NCI-H1694 treated with DMSO at 0.1 percent for 48 hours (cell line): ENCODE measurements around the gene SHROOM3.

Experiments
- DNase-seq: peaks from one replicate; lab custom pipeline; 2025; lab: John Stamatoyannopoulos, UW

The SHROOM3 gene

GRCh38 chr4:76570141-76570973, 135.3 kb downstream of the SHROOM3 start:
- DNase-seq, result no peak

DNA sequence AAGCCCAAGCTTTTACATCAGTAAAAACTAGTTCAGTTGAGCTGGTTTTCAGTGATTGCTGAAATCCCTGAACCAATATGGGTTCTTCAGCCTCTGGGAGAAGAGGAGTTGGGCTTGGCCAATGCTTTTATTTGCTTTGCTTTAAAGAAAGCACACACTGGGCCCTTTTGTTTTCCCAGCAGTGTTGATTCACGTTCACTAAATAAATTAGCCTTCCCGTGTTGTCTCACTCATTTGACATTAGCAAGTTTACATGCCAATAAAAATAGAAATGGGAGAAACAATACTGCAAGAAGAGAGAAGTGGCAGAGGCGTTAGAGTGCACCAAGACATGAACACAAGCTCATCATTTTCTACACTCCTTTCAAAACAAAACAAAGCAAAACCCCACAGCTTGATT, 136.2 kb downstream of the SHROOM3 start:
- no peak for DNase-seq

DNA sequence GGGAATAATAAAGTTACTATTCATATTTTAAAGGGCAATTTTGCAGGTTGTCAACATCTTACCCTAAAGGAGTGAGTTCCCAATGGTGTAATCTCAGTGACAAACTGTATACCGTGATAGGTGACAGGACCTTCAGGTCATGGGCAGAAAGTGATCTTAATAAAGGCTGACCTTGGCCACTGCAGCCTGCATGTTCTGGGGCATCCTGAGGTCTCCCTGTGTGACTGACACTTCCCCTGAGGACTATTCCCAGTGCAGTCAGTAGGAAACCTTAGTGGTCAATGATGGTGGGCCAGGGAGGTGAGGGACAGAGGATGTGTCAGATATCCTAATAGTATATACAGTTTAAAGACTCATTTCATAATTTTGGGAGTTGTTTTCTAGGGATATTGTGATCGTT, 137.2 kb downstream of the SHROOM3 start:
- no peak for DNase-seq

GRCh38 chr4:76576824-76577223, 141.8 kb downstream of the SHROOM3 start:
- DNase-seq, result no peak

DNA sequence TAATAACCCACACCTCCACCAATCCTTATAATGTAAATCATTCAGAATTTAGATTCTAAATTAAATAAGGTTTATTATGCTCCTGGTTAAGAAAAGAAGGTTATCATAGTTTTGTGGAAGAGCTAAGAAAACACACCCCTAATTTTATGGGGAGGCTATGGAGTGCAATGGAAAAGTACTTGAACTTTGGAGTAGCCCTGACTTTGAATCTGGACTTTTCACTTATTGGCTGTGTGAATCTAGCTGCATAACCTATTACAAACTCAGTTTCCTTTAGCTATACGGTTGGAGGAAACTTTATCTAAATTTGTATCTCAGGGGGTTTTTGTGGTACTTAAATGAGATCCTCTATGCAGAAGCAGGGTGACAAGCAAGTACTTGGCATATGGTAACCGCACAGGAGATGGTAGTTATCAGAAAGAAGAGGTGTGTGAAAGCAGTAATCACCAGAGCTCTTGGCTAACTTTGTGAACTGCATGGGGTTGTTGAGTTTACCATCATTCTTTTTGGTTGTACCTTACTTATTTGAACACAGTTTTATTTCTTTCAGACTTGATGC, 143.1 kb downstream of the SHROOM3 start:
- DNase-seq, result no peak

DNA sequence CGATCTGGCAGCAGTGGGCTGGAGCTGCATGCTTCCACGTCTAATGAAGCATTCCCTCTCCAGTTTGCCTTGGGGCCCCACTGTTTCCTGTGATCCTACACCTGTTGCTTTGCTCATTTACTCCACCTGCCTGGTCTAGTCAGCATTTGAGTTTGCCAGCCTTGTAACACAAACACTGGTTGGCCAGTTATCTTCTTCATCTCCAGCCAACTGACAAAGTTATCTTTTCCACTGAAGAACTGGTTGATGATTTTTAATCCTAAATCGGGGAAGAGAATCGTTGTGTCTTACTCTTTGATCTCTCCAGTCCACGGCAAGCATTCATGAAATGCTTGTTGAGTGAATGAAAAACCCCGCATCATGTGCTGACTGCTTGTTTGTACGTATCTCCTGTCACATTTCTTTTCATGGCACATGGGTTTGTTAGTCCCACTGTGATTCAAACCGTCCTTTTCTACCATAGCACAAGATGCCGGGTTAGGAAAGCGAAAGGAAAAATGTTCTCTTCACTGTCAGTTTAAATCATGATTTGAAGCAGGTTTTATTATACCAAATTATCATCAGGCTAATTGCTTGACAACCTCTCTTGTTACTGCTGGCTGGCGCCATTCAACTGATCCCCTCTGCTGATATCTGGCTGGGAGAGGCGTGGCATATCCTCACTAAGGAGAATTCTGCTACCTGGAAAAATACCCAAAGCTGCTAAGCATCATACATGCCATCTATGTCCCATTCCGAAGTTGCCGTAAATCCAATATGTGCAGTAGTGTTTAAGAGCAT, 144.8 kb downstream of the SHROOM3 start:
- DNase-seq, result no peak

DNA sequence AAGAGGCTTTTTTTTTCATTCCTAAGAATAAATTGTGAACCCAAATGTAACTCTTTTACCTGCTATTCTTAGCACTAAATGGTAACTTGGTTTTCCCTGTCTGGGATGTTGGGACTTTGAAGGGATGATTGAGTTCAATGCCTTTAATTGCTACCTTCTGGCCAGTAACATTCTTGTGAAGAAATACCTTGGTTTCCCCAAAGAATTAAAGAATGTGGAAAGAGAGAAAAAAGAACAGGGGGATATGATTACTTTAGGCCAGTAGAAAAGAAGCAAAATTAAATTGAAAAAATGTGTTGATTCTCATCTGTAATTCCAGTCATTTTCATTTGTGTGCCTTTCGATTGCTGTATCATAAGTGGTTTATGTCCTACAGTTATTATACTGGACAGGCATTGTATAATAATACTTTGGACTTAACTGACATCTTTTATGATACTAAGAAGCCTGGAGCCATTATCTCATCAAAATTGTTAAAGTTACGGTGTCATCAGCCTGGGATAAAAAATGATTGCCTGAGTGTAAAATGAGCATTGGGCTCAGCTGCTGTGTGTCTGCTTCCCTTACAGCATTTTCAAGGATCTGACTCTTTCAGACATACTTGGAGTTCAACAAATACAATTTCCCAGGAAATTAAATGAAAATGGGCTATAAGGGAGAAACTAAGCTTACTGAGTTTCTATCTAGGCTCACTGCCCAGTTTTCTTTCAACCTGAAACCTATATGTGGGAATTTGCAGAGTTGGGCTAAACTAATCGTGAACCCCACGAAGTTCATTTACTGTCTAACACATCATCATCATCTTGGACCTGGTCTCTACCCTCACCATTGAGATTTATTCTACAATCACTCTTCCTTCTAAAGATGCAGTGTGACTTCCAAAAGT, 146.3 kb downstream of the SHROOM3 start:
- no peak for DNase-seq

DNA sequence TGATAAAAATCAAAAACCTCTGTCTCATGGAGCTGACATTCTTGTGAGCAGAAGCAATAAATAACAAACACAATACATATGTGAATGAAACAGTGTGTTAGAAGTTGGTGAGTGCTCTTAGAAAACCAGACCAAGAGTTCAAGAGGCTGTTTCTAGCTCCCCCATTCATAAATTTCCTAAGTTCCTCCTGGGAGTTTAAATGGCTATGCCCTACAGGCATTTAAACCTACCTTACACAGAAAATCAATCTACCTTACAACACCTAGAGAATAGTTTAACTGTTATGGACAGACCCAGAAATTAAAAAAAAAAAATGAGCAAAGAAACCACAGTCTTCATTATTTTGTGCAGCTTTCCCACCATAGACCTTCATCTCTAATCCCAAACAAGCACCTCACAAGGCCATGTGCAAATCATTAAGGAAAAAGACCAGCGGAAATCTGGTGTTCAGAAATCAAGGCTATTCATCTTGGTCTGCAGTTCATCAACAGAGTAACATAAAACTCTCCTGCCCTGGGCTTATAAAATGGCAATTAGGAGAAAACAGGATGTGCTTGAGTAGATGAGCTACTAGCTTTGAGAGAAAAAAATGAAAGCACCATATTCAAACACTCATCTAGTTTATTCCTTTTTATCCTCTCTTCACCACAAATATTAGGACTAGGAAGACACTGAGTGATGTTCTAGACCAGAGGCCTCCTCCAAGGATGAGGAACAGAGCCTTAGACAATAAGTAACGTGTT, 147.2 kb downstream of the SHROOM3 start:
- DNase-seq, result no peak

- DNase-seq, result no peak
Observed at GRCh38 chr4:76582817-76583087, 147.7 kb downstream of the SHROOM3 start.

GRCh38 chr4:76584241-76585152, 149.5 kb downstream of the SHROOM3 start:
- DNase-seq, result no peak

GRCh38 chr4:76585272-76585671, 150.2 kb downstream of the SHROOM3 start:
- no peak for DNase-seq

DNA sequence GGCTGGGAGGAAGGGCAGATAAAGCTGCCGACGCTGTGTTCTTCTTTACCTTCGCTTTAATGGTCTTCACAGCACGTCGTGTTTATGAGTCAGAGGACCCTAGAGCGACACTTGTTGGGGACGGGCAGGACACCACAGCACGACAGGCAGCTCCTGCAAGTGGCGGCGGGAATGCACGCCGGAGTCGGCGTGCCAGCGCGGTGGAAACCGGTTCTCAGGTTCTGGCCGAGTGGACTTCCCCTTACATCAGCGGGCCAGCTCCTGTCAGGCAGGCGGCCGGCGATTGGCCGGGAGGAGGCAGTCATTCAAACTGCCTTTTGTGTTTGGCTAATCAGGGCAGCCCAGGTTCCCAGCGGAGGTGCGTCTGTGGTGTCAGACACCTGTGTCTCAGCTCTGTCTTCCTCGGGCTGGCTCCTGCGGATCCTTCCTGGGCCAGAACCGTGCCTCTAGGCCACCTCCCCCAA, 150.9 kb downstream of the SHROOM3 start:
- DNase-seq, result no peak

DNA sequence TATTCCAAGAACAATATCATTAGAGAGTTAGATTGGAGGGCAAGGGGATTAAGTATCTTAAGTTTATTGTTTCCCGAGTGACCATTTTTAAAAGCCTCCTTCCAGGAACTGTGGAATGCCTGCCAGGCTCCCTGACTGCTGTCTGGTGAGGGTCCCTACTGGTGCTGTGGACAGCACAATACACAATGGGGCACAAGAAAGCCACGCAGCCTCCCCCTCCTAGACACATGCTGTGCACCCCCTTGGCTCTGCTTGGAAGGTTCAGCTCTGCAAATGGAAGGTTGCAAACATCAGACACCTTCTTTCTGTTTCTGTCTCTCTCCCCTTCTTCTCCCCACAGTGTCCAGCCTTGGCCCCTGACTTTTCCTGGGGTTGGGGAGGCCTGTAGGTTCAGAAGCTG, 153.2 kb downstream of the SHROOM3 start:
- DNase-seq, result no peak

DNA sequence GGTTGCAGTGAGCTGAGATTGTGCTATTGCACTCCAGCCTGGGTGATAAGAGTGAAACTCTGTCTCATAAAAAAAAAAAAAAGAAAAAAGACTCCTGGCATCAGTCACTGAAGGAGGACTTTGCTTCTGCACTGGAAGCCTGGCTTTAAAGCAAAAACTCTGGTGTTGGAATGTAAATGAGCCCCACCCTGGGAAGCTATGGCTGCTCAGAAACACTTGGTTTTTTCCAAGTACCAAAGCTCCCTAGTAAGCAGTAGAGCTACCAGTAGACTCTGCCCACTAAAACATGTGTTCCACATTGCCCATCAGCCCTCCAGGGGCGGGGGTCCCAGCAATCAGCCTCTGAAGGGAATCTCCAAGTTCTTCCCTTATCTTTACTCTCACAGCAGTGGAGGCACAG, 154.4 kb downstream of the SHROOM3 start:
- no peak for DNase-seq

- no peak for DNase-seq
Observed at GRCh38 chr4:76589872-76590797, 155.1 kb downstream of the SHROOM3 start.

GRCh38 chr4:76590798-76591281, 155.8 kb downstream of the SHROOM3 start:
- DNase-seq, result no peak

DNA sequence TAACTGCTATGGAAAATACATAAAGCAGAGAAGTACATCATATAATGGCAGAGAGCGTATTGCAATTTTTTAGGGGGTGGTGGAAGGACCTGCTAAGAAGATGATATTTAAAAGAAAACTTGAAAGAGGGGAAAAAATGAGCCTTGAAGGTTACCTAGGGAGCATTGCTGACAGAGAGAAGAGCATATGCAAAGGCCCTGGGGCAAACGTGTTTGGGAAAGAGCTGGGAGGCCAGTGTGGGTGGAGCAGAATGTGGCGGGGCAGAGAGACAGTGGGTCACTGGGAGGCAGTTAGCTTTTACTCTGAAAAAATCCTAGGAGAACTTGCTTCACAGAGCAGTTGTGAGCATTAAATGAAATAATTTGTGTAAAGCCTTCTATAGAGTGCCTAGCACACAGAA, 157.0 kb downstream of the SHROOM3 start:
- DNase-seq, result no peak

GRCh38 chr4:76592460-76592859, 157.4 kb downstream of the SHROOM3 start:
- DNase-seq, result no peak

DNA sequence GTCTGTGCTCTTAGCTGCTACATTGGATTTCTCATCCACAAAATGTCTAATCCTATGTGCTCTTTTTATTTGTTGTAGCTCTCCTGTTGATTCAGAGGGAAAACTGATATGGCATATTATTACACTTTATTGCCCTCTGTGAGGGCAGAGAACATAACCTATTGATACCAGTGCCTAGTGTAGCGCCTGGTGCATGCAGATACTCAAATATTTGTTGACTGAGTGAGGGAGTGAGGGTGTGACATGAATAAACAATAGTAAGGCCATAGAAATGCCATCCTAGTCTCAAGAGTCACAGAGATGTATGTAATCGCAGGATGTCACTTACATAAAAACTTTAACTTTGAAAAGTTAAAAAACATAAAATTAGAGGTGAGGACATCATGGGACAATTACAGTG, 159.1 kb downstream of the SHROOM3 start:
- no peak for DNase-seq
